Stimulated activated effector memory CD8-positive, alpha-beta T cell treated with anti-CD3 and anti-CD28 coated beads, Interleukin-12 subunit alpha, Interleukin-12 subunit beta, amount 100 ng/mL, for 72 hours (primary cell): ENCODE data around the gene TFR2.

Source experiments
- ATAC-seq: fragments of 150-1000 bp; cut with Tn5 transposase; 2 replicates; pipeline ENCODE4 v1.10.0; 2021
- DNase-seq, 2 donors: peaks; one replicate each; pipeline ENCODE4 v3.0.0; 2021 to 2022; ENCODE audit warnings: low spot score in 2 of 2
- H3K27ac Mint-ChIP-seq: one replicate; pipeline ENCODE4 v1.8.0; 2022; ENCODE audit warnings: mild to moderate bottlenecking, mixed read lengths
- H3K36me3 Mint-ChIP-seq: one replicate; pipeline ENCODE4 v1.8.0; 2022; ENCODE audit warnings: mild to moderate bottlenecking, mixed read lengths
- H3K4me1 Mint-ChIP-seq: one replicate; pipeline ENCODE4 v1.8.0; 2022; ENCODE audit warnings: mixed read lengths
- H3K4me3 Mint-ChIP-seq: one replicate; pipeline ENCODE4 v1.8.0; 2022; ENCODE audit warnings: mild to moderate bottlenecking, mixed read lengths
- H3K9me3 Mint-ChIP-seq: one replicate; pipeline ENCODE4 v1.8.0; 2022; ENCODE audit warnings: mixed read lengths

The TFR2 gene

DNA sequence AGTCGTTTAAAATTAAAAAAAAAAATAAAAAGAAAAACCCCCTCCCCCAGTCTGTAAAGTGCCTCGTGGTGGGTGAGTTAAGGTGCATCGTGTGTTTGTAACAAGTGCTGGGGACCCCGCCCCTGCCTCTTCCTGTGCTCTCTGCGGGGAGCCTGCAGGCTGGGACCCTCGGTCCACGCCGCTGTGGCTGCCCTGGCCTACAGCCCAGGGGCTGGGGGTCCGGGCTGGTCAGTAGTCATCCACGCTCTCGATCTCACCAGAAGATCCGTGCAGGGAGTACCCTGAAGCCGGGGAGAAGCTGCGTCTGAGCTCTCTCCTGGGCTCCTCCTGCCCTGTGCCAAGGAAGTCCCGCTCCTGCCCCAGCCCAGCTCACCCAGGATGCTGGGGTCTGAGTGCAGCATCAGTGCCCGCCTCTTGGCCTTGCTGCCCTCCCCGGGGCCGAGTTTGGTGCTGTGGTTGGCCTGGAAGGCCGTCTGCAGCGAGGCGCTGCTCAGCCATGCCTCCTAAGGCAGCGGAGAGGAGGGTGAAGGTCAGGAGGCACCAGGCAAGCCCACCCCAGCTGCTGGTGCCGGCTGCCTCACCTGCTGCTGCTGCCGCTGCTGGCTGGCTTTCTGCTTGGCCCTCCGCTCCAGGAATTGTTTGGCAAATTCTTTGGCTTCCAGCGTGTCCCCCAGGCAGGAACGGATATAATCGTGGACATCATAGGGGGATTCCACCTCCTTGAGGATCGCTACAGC, 40.3 kb upstream of the TFR2 start:
- Mint-ChIP-seq H3K9me3 (no peaks in the 10 kb centered on the region), H3K4me1 (peaks cover 41% of the 10 kb centered on the region), H3K36me3 (peaks cover 88% of the 10 kb centered on the region), H3K4me3 (no peak overlapping the region), H3K27ac (peak overlapping the region; percentile 78)
- ATAC-seq (no peak), DNase-seq (no peak)

DNA sequence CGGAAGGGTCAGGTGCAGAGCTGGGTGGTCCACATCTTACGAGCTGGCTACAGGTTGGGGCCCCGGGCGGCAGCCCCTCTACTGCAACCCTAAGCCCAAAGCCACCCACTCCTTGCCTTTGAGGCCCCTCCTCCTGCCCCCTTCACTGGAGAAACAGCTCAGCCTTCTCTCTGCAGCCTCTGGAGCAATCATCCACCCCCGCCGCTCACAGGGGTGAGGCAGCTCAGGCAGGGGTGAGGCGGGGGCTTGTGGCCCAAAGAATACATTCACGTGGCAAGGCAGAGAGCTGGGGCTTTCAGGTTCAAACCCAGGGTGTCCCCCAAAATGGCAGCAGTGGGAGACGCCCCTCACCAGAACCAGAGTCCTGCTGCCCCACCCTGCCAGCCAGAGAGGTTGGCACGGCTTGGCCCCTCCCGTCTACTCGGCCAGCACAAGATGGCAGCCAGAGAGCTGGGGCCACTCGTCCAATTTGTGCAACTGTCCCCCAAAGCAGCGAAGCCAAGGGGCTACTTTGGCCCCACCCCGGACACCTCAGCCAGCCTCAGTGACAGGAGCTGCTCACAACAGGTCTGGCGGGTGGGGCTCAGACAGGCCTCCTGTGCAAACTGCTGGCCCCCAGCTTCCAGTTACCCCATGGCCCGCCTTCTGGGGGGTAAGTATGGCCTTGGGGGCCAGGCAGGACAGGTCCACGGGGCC, 39.4 kb upstream of the TFR2 start:
- DNase-seq (no peak), ATAC-seq (no peak)
- peaks cover 88% of the 10 kb centered on the region for H3K36me3 Mint-ChIP-seq
- no peak overlapping the region for H3K4me3 Mint-ChIP-seq
- H3K4me1 Mint-ChIP-seq = peaks cover 47% of the 10 kb centered on the region
- peak overlapping the region; percentile 78 for H3K27ac Mint-ChIP-seq
- no peaks in the 10 kb centered on the region for H3K9me3 Mint-ChIP-seq

GRCh38 chr7:100679927-100680575, 38.7 kb upstream of the TFR2 start:
- no peak for DNase-seq
- Mint-ChIP-seq H3K4me3 (no peak overlapping the region), H3K27ac (peak overlapping the region; percentile 78)

GRCh38 chr7:100679129-100679926, 38.0 kb upstream of the TFR2 start:
- ATAC-seq (no peak), DNase-seq (no peak)
- no peaks in the 10 kb centered on the region for H3K9me3 Mint-ChIP-seq
- H3K36me3 Mint-ChIP-seq = peaks cover 90% of the 10 kb centered on the region
- H3K4me1 Mint-ChIP-seq = peaks cover 47% of the 10 kb centered on the region
- H3K4me3 Mint-ChIP-seq = no peak overlapping the region
- H3K27ac Mint-ChIP-seq = peak overlapping the region; percentile 78

More at GRCh38 chr7:100679927-100680575, 38.7 kb upstream of the TFR2 start:
- Mint-ChIP-seq H3K36me3 (peaks cover 86% of the 10 kb centered on the region), H3K9me3 (no peaks in the 10 kb centered on the region), H3K4me1 (peaks cover 47% of the 10 kb centered on the region)
- ATAC-seq = no peak

GRCh38 chr7:100678291-100678984, 37.1 kb upstream of the TFR2 start:
- ATAC-seq (no peak), DNase-seq (no peak)
- H3K36me3 Mint-ChIP-seq = peaks cover 96% of the 10 kb centered on the region
- peaks cover 46% of the 10 kb centered on the region for H3K4me1 Mint-ChIP-seq
- H3K9me3 Mint-ChIP-seq = no peaks in the 10 kb centered on the region
- H3K4me3 Mint-ChIP-seq = peak overlapping the region; percentile 44
- peak overlapping the region; percentile 86 for H3K27ac Mint-ChIP-seq

- ATAC-seq = no peak
Observed at GRCh38 chr7:100677308-100678267, 36.2 kb upstream of the TFR2 start.

GRCh38 chr7:100676501-100677306, 35.4 kb upstream of the TFR2 start:
- H3K4me1 Mint-ChIP-seq = peaks cover 45% of the 10 kb centered on the region
- H3K9me3 Mint-ChIP-seq = no peaks in the 10 kb centered on the region
- H3K4me3 Mint-ChIP-seq = peak overlapping the region; percentile 98
- DNase-seq = peak in 1 of 2 donors; percentile 58
- no peak for ATAC-seq
- peak overlapping the region; percentile 75 for H3K27ac Mint-ChIP-seq
- peaks cover 88% of the 10 kb centered on the region for H3K36me3 Mint-ChIP-seq

More at GRCh38 chr7:100677308-100678267, 36.2 kb upstream of the TFR2 start:
- H3K36me3 Mint-ChIP-seq = peaks cover 97% of the 10 kb centered on the region
- no peaks in the 10 kb centered on the region for H3K9me3 Mint-ChIP-seq
- DNase-seq = peak in 1 of 2 donors; percentile 54
- H3K4me1 Mint-ChIP-seq = peaks cover 48% of the 10 kb centered on the region
- H3K4me3 Mint-ChIP-seq = peak overlapping the region; percentile 44
- peak overlapping the region; percentile 86 for H3K27ac Mint-ChIP-seq

DNA sequence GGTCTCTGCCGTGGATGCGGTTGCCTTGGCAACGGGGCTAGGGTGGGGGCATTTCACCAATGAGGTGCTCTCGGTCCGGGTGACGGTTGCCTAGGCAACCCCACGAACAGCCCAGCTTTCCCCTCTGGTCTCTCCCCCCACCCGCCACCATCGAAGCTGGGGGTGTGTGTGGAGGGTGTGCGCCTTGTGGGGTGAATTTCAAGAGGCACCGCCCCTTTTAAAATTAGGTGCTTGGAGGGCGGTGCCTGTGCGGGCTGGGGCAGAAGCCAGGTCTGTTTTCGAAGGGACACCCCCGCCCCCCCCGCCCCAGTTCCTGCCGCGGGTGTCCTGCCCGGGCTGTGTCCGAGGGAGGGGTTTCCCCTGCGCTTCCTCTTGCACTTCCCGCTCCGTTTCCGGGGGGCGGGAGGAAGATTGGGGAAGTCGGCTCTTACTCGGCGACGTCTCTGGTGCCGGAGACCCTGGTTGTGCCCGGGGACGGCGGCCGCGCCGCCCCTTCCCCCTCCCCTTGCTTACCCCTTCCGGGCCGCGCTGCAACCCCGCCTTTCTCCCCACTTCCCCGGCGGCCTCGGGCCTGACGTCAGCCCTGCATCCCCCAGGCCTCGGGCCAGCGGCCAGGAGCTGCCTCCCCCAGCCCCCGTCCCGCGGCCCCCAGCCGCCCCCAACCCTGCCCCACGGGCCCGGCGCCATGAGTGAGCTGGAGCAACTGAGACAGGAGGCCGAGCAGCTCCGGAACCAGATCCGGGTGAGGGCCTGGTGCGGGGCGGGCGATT, 34.4 kb upstream of the TFR2 start:
- peak overlapping the region; percentile 75 for H3K27ac Mint-ChIP-seq
- H3K36me3 Mint-ChIP-seq = peaks cover 78% of the 10 kb centered on the region
- H3K9me3 Mint-ChIP-seq = no peaks in the 10 kb centered on the region
- DNase-seq = peak; percentile 56 to 89
- peaks cover 41% of the 10 kb centered on the region for H3K4me1 Mint-ChIP-seq
- ATAC-seq = peak; percentile 59
- H3K4me3 Mint-ChIP-seq = peak overlapping the region; percentile 98

DNA sequence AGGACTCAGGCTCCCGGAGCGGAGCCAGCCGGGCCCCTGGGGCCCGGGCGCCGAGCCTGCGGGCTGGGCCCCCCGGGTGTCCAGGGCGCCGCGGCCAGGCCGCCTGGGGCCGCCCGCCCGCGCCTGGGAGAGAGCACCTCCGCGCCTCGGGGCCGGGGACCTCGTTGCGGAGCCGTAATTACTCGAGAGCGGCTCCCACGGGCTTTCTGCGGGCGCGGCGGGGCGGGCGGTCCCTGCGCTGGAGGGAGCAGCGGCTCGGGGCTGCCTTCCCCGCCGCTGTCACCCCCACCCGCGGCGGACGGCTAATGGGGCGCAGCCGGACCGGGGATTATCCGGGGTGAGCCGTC, 33.7 kb upstream of the TFR2 start:
- Mint-ChIP-seq H3K9me3 (no peaks in the 10 kb centered on the region), H3K36me3 (peaks cover 71% of the 10 kb centered on the region), H3K27ac (peak overlapping the region; percentile 98), H3K4me1 (peaks cover 36% of the 10 kb centered on the region), H3K4me3 (peak overlapping the region; percentile 98)
- ATAC-seq (no peak), DNase-seq (no peak)

GRCh38 chr7:100674411-100675104, 33.2 kb upstream of the TFR2 start:
- peaks cover 66% of the 10 kb centered on the region for H3K36me3 Mint-ChIP-seq
- H3K4me1 Mint-ChIP-seq = peaks cover 31% of the 10 kb centered on the region
- no peaks in the 10 kb centered on the region for H3K9me3 Mint-ChIP-seq
- H3K27ac Mint-ChIP-seq = peak overlapping the region; percentile 98
- peak in 1 of 2 donors; percentile 71 for DNase-seq
- no peak for ATAC-seq
- H3K4me3 Mint-ChIP-seq = peak overlapping the region; percentile 98

GRCh38 chr7:100673942-100674410, 32.6 kb upstream of the TFR2 start:
- Mint-ChIP-seq H3K4me3 (peak overlapping the region; percentile 98), H3K9me3 (no peaks in the 10 kb centered on the region), H3K36me3 (peaks cover 60% of the 10 kb centered on the region), H3K27ac (peak overlapping the region; percentile 98), H3K4me1 (peaks cover 25% of the 10 kb centered on the region)
- DNase-seq (peak in 1 of 2 donors; percentile 81), ATAC-seq (no peak)
